Skin epidermis (tissue), 12 donors: ENCODE measurements around the gene SORCS2.
A peak's percentile ranks its signal among the peaks of the same experiment; 100 is the strongest.

Experiments used
- H3K27ac ChIP-seq, 21 experiments: fragments of 200-600 bp; sonication (generic) in 11 of 21; one replicate each; pipeline ENCODE4 v1.5.0; 2020; ENCODE audit warnings: mild to moderate bottlenecking in 3 of 21, inconsistent platforms in 2 of 21, moderate library complexity in 2 of 21
- H3K4me3 ChIP-seq, 7 experiments: fragments of 200-600 bp; sonication (generic) in 2 of 7; one replicate each; pipeline ENCODE4 v1.5.0; 2020; ENCODE audit warnings: inconsistent platforms in 2 of 7, mild to moderate bottlenecking in 2 of 7, moderate library complexity in 1 of 7

Gene SORCS2

GRCh38 chr4:7237873-7238272 is 45.5 kb downstream of the SORCS2 start:
- H3K27ac ChIP-seq, result peak overlapping the region in 5 of 21 experiments; percentile 39 to 62 (median 59)

DNA sequence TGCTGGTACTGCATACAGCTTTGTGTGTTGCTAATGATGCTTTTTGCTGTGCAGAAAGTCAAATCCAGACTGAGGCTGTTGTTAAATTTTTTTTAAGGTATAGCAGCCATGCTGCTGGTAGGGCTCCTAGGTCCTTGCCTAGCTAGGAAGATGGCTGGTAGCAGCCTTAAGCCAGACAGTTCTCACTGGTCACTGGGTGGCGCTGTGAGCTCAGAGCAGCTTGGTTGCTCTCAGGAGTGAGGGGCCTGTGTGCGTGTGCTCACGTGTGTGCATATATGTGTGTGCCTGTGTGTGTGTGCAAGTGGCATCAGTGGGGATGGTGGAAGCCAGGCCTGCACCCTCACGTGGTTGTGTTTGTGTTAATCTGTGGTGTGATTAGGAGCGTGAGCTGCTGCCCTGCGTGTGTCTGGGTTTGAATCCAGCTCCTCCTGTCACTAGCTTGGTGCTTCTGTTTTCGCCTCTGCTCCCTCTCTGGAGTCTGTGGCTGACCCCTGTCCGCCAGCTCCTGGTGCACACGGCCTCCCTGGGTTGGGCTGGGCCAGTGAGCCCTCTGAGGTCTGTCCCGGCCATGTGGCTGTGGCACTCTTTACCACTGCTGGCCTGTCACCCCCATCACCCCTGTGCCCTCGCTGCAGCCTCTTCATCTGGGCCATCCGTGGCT is 46.1 kb downstream of the SORCS2 start:
- peak overlapping the region in 3 of 21 experiments; percentile 39 to 59 (median 58) for H3K27ac ChIP-seq
- H3K4me3 ChIP-seq, result no peak overlapping the region

More at GRCh38 chr4:7237873-7238272, 45.5 kb downstream of the SORCS2 start:
- no peak overlapping the region for H3K4me3 ChIP-seq

GRCh38 chr4:7239101-7239820 is 46.9 kb downstream of the SORCS2 start:
- H3K27ac ChIP-seq, result no peak overlapping the region
- no peak overlapping the region for H3K4me3 ChIP-seq

GRCh38 chr4:7239844-7240243 is 47.5 kb downstream of the SORCS2 start:
- Histone ChIP-seq H3K27ac (no peak overlapping the region), H3K4me3 (no peak overlapping the region)

GRCh38 chr4:7240306-7240705 is 48.0 kb downstream of the SORCS2 start:
- Histone ChIP-seq H3K27ac (no peak overlapping the region), H3K4me3 (no peak overlapping the region)

- Histone ChIP-seq H3K4me3 (no peak overlapping the region), H3K27ac (no peak overlapping the region)
Measured at GRCh38 chr4:7241597-7242125, 49.3 kb downstream of the SORCS2 start.

GRCh38 chr4:7242766-7243165 is 50.4 kb downstream of the SORCS2 start:
- Histone ChIP-seq H3K27ac (no peak overlapping the region), H3K4me3 (no peak overlapping the region)

DNA sequence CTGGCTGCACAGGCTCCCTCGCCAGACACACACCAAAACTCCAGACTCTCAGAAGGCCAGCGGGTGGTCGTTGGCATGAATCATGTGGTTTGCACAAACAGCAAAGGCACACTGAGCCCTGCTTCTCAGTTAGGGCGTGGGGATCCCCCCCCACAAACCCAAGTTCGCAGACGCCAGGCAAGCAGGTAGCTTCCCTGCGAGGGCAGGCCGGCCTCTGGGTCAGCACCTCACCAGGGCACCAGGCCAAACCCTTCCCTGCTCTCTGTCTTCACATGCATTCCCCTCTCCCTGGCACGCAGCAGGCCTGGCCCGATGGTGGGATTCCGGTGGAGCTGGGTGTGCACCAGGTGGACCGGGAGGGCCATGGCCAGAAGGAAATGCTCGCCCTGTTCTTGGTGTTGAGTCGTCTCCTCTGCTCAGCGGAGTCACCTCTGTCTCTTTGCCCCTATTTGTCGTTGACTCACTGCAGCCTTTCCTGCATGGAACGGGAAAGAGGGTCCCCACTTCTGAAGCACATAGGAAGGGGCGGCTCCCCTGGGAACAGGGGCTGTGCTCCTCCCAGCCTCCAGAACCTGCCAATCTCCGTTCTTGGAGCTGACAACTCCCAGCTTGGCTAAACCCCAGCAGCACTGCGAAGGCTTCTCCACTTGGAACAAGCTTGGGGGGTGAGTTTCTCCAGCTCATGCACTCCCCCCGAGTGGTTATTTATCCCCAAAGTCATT is 51.4 kb downstream of the SORCS2 start:
- no peak overlapping the region for H3K27ac ChIP-seq
- H3K4me3 ChIP-seq, result no peak overlapping the region

- no peak overlapping the region for H3K4me3 ChIP-seq
- H3K27ac ChIP-seq, result no peak overlapping the region
Measured at GRCh38 chr4:7244331-7244665, 52.0 kb downstream of the SORCS2 start.

GRCh38 chr4:7244751-7245320 is 52.5 kb downstream of the SORCS2 start:
- Histone ChIP-seq H3K4me3 (no peak overlapping the region), H3K27ac (no peak overlapping the region)

DNA sequence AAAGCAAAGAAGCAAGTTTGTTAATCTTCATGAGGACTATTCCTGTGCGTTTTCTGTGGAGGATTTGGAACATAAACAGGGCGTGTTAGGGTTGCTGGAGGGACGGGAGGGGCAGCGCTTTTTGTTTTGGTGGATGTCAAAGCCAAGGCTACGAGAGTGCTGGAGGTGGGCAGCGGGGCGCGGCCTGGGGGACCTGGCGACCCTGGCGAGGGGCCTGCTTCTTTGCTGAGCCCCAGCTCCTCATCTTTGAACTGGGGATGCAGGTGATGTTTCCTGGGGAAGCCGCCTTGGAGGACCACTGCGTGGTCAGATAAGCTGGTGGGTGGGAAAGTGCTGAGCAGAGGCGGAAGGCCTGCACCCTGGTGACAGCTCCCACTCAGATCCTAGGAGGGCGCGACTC is 55.2 kb downstream of the SORCS2 start:
- H3K27ac ChIP-seq, result no peak overlapping the region
- no peak overlapping the region for H3K4me3 ChIP-seq

GRCh38 chr4:7247946-7248345 is 55.6 kb downstream of the SORCS2 start:
- no peak overlapping the region for H3K4me3 ChIP-seq
- H3K27ac ChIP-seq, result no peak overlapping the region

- no peak overlapping the region for H3K4me3 ChIP-seq
Measured at GRCh38 chr4:7248857-7249256, 56.5 kb downstream of the SORCS2 start.

GRCh38 chr4:7251321-7251720 is 59.0 kb downstream of the SORCS2 start:
- H3K27ac ChIP-seq, result peak overlapping the region in 4 of 21 experiments; percentile 15 to 79 (median 50)

More at GRCh38 chr4:7248857-7249256, 56.5 kb downstream of the SORCS2 start:
- H3K27ac ChIP-seq, result no peak overlapping the region

DNA sequence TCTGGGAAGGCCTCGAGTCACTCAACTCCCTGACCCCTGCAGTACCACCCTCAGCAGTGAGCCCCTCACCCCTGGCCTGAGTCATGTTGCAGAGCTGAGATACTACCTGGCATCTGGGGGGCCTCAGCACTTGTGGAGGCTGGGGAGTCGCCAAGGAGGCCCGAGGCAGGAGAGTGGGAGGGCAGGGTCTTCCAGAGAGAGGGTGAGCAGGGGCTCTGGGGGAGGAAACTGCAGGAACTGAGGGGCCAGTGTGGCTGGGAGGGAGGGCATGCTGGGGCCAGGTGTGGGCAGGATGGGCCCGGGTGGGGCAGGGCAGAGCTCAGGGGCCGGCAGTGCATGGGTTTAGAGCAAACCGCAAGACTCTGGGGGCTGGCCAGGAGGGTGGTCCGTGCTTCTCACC is 59.7 kb downstream of the SORCS2 start:
- Histone ChIP-seq H3K4me3 (no peak overlapping the region), H3K27ac (no peak overlapping the region)

More at GRCh38 chr4:7251321-7251720, 59.0 kb downstream of the SORCS2 start:
- no peak overlapping the region for H3K4me3 ChIP-seq

GRCh38 chr4:7252510-7253340 is 60.4 kb downstream of the SORCS2 start:
- Histone ChIP-seq H3K27ac (no peak overlapping the region), H3K4me3 (no peak overlapping the region)

GRCh38 chr4:7253341-7253700 is 61.0 kb downstream of the SORCS2 start:
- H3K27ac ChIP-seq, result no peak overlapping the region
- no peak overlapping the region for H3K4me3 ChIP-seq

DNA sequence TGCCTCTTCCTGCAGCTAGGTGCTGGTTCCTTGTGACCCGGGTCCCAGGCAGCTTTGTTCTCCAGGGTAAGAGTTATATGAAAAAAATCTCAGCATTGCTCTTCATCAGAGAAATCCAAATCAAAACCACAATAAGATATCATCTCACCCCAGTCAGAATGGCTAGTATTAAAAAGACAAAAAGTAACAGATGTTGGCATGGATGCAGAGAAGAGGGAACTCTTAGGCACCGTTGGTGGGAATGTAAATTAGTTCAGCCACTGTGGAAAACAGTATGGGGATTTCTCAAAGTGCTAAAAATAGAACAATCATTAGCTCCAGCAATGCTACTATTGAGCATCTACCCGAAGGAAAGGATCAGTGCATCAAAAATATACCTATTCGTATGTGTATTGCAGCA is 61.5 kb downstream of the SORCS2 start:
- Histone ChIP-seq H3K27ac (no peak overlapping the region), H3K4me3 (no peak overlapping the region)

DNA sequence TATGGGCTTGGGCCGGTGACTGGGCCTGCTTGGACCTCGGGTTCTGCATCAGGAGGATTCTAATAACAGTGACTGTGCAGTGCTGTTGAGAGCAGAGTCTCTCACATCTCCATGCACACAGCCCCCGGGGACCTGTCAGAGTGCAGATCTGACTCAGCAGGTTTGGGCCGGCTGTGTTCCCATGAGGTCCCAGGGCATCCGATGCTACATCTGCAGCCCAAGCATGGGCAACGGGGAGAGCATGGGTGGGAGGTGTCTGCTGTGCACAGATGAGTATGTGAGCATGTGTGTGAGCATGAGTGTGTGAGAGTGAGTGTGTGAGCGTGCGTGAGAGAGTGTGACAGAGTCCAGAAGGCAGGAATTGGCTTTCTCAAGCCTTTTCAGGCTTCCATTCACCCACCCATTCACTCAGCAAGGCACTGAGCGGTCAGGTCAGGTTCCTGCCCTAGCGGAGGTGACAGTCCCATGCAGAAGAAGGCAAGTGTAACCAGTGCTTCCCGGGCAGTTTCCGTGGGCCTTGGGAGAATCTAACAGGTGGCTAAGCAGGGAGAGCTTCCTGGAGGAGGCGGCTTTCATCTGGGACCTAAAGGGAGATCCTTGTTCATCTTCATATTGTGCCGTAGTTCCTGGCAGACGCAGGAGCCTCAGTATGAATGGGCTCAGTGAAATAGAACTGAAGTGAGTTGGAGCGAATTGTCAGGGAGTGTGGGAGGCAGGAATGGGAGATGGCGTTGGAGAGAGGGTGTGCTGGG is 62.6 kb downstream of the SORCS2 start:
- Histone ChIP-seq H3K27ac (no peak overlapping the region), H3K4me3 (no peak overlapping the region)
